H1 (cell line): ENCODE results near the gene SLC25A6. TPM values are rescaled to one million over a fixed set of nuclear protein-coding genes. Genes with fewer than 3 reads are reported as not detected.
A peak's percentile ranks its signal among the peaks of the same experiment; 100 is the strongest.

Experiments used
- CTCF ChIA-PET: fragments of 300-600 bp; sonication (Branson Sonifier 250); formaldehyde crosslinking; loops from one replicate; lab custom pipeline; 2021; ENCODE audit not compliant: partially characterized antibody; lab: Charles Lee
- POLR2A ChIA-PET: fragments of 300-600 bp; sonication (Branson Sonifier 250); formaldehyde crosslinking; loops from one replicate; lab custom pipeline; 2021; ENCODE audit warnings: inconsistent platforms; ENCODE audit not compliant: partially characterized antibody; lab: Charles Lee
- DNase-seq, 2 experiments: peaks; one replicate each; pipeline versions ENCODE4 v3.0.0 to v3.0.0-alpha.2; 2010 to 2022; ENCODE audit warnings: low spot score in 2 of 2, low read depth in 1 of 2, mixed read lengths in 1 of 2
- FAIRE-seq: peaks from 2 replicates; lab custom pipeline; 2011; peaks lifted over from hg19 to GRCh38; lab: Jason Lieb, UNC
- H2AFZ ChIP-seq: 2 replicates; pipeline ENCODE4 v1.8.1; 2012; ENCODE audit warnings: low read length, inconsistent platforms
- H2AK5ac ChIP-seq: 2 replicates; pipeline ENCODE4 v1.6.1; 2013; ENCODE audit warnings: low read depth, low read length
- H2BK120ac ChIP-seq: replicated peaks from 2 replicates; pipeline ENCODE3; 2013; ENCODE audit warnings: low read depth, low read length, inconsistent platforms
- H2BK12ac ChIP-seq: 2 replicates; pipeline ENCODE4 v1.6.1; 2013; ENCODE audit warnings: low read depth, low read length
- H2BK15ac ChIP-seq: 2 replicates; pipeline ENCODE4 v1.6.1; 2013; ENCODE audit warnings: low read length
- H2BK20ac ChIP-seq: 2 replicates; pipeline ENCODE4 v1.6.1; 2013; ENCODE audit warnings: low read length
- H2BK5ac ChIP-seq: 2 replicates; pipeline ENCODE4 v1.6.1; 2013; ENCODE audit warnings: low read depth, low read length
- H3K14ac ChIP-seq: 2 replicates; pipeline ENCODE4 v1.6.1; 2013; ENCODE audit warnings: inconsistent platforms; ENCODE audit not compliant: insufficient read length
- H3K18ac ChIP-seq: 2 replicates; pipeline ENCODE4 v1.6.1; 2013; ENCODE audit warnings: low read length; ENCODE audit errors: extremely low read depth
- H3K23ac ChIP-seq: 2 replicates; pipeline ENCODE4 v1.6.1; 2013; ENCODE audit warnings: inconsistent platforms; ENCODE audit not compliant: insufficient read length
- H3K23me2 ChIP-seq: 2 replicates; pipeline ENCODE4 v1.6.1; 2013; ENCODE audit warnings: low read depth, low read length
- H3K27ac ChIP-seq: 2 replicates; pipeline ENCODE4 v1.6.1; 2011; ENCODE audit warnings: low read depth, low read length, inconsistent platforms
- H3K27me3 ChIP-seq, 4 experiments: replicated peaks in 1 of 4; 1 replicate in 1 of 4; 2 replicates in 3 of 4; pipeline versions ENCODE4 v1.6.1 to v1.8.1; 2011 to 2013; ENCODE audit warnings: low read length in 3 of 4, mild to moderate bottlenecking in 3 of 4, inconsistent platforms in 2 of 4, mixed read lengths in 2 of 4, moderate library complexity in 1 of 4; ENCODE audit not compliant: control insufficient read depth in 3 of 4, insufficient read depth in 3 of 4; ENCODE audit errors: extremely low read depth in 1 of 4
- H3K36me3 ChIP-seq, 4 experiments: 2 replicates each; pipeline versions ENCODE4 v1.6.1 to v1.8.1; 2011 to 2013; ENCODE audit warnings: mild to moderate bottlenecking in 4 of 4, low read length in 3 of 4, moderate library complexity in 2 of 4, control low read depth in 1 of 4, inconsistent platforms in 1 of 4; ENCODE audit not compliant: insufficient read depth in 4 of 4, control insufficient read depth in 2 of 4
- H3K4ac ChIP-seq: replicated peaks from 2 replicates; pipeline ENCODE3; 2013; ENCODE audit warnings: low read length, low read depth, mixed read lengths, inconsistent platforms; ENCODE audit not compliant: insufficient read length
- H3K4me1 ChIP-seq, 4 experiments: replicated peaks in 1 of 4; 1 replicate in 1 of 4; 2 replicates in 3 of 4; pipeline versions ENCODE4 v1.6.1 to v1.8.1; 2011 to 2013; ENCODE audit warnings: low read length in 3 of 4, inconsistent platforms in 2 of 4, mixed read lengths in 1 of 4; ENCODE audit not compliant: insufficient read depth in 4 of 4, control insufficient read depth in 3 of 4
- H3K4me2 ChIP-seq, 2 experiments: 2 replicates each; pipeline versions ENCODE4 v1.6.1 to v1.8.1; 2011 to 2013; ENCODE audit warnings: low read depth in 2 of 2, low read length in 2 of 2, control low read depth in 1 of 2, inconsistent platforms in 1 of 2, mild to moderate bottlenecking in 1 of 2; ENCODE audit not compliant: insufficient read depth in 1 of 2
- H3K4me3 ChIP-seq, 4 experiments: fragments of 200-600, 300-600 bp in 1 of 4; sonication (generic), shearing (Covaris generic), sonication (Bioruptor Twin) in 1 of 4; 2 replicates each; pipeline versions ENCODE4 v1.5.1 to v1.8.1; 2011 to 2016; ENCODE audit warnings: low read length in 4 of 4, low read depth in 3 of 4, control low read depth in 2 of 4, inconsistent platforms in 2 of 4, mild to moderate bottlenecking in 2 of 4, mixed read lengths in 1 of 4, moderate library complexity in 1 of 4; ENCODE audit not compliant: insufficient read depth in 2 of 4; ENCODE audit errors: extremely low read depth in 1 of 4
- H3K56ac ChIP-seq: replicated peaks from 2 replicates; pipeline ENCODE3; 2013; ENCODE audit warnings: low read depth, mild to moderate bottlenecking, mixed read lengths, low read length, inconsistent platforms; ENCODE audit not compliant: insufficient read length
- H3K79me1 ChIP-seq: 2 replicates; pipeline ENCODE4 v1.6.1; 2013; ENCODE audit warnings: low read depth, low read length, control low read depth
- H3K79me2 ChIP-seq, 2 experiments: 2 replicates each; pipeline versions ENCODE4 v1.6.1 to v1.8.1; 2012 to 2013; ENCODE audit warnings: low read length in 2 of 2, mild to moderate bottlenecking in 2 of 2, inconsistent platforms in 1 of 2; ENCODE audit not compliant: insufficient read depth in 2 of 2, control insufficient read depth in 1 of 2
- H3K9ac ChIP-seq, 4 experiments: replicated peaks in 1 of 4; 1 replicate in 1 of 4; 2 replicates in 3 of 4; pipeline versions ENCODE4 v1.6.1 to v1.8.1; 2011 to 2013; ENCODE audit warnings: low read depth in 3 of 4, low read length in 3 of 4, control low read depth in 2 of 4, mild to moderate bottlenecking in 2 of 4, moderate library complexity in 2 of 4, inconsistent platforms in 1 of 4; ENCODE audit errors: extremely low read depth in 1 of 4
- H3K9me3 ChIP-seq, 2 experiments: 2 replicates each; pipeline versions ENCODE4 v1.6.1 to v1.8.1; 2012 to 2013; ENCODE audit warnings: mild to moderate bottlenecking in 2 of 2, moderate library complexity in 2 of 2, control low read depth in 1 of 2, inconsistent platforms in 1 of 2, low read depth in 1 of 2, low read length in 1 of 2, mixed read lengths in 1 of 2; ENCODE audit not compliant: insufficient read depth in 2 of 2
- H4K20me1 ChIP-seq, 2 experiments: replicated peaks in 1 of 2; 2 replicates each; pipeline versions ENCODE3 to v1.8.1; 2011 to 2013; ENCODE audit warnings: inconsistent platforms in 2 of 2, low read length in 2 of 2, mild to moderate bottlenecking in 1 of 2; ENCODE audit not compliant: insufficient read depth in 2 of 2, control insufficient read depth in 1 of 2
- H4K5ac ChIP-seq: 2 replicates; pipeline ENCODE4 v1.6.1; 2013; ENCODE audit warnings: low read length, low read depth, mixed read lengths, inconsistent platforms; ENCODE audit not compliant: insufficient read length
- H4K8ac ChIP-seq: 2 replicates; pipeline ENCODE4 v1.8.0; 2013; ENCODE audit warnings: mild to moderate bottlenecking, moderate library complexity, low read length, inconsistent platforms; ENCODE audit not compliant: insufficient read depth; ENCODE audit errors: extremely low read depth
- H4K91ac ChIP-seq: replicated peaks from 2 replicates; pipeline ENCODE3; 2013; ENCODE audit warnings: low read length, mixed read lengths, inconsistent platforms; ENCODE audit not compliant: insufficient read length
- HDAC2 ChIP-seq, 2 experiments: fragments of 300-600 bp in 1 of 2; sonication (generic) in 1 of 2; IDR thresholded peaks; 2 replicates each; pipeline ENCODE4 v1.6.1; 2011 to 2012; ENCODE audit warnings: low read depth in 2 of 2, low read length in 2 of 2, mild to moderate bottlenecking in 2 of 2, moderate library complexity in 2 of 2, borderline replicate concordance in 1 of 2, inconsistent platforms in 1 of 2
- KDM1A ChIP-seq: fragments of 200-600, 300-600 bp; sonication (generic); IDR thresholded peaks from 2 replicates; pipeline ENCODE4 v1.7.1; 2016; ENCODE audit warnings: mild to moderate bottlenecking, low read length, borderline replicate concordance
- KDM5A ChIP-seq: fragments of 200-600 bp; IDR thresholded peaks from 2 replicates; pipeline ENCODE4 v1.7.1; 2012; ENCODE audit warnings: mild to moderate bottlenecking, low read length, inconsistent platforms, mixed read lengths
- TAF1 ChIP-seq: IDR thresholded peaks from 2 replicates; pipeline ENCODE4 v1.6.1; 2011; ENCODE audit warnings: mild to moderate bottlenecking, low read depth, low read length
- ZNF274 ChIP-seq: IDR thresholded peaks from 2 replicates; pipeline ENCODE4 v1.7.0; 2012; ENCODE audit warnings: low read length, borderline replicate concordance; ENCODE audit errors: extremely low read depth
- WGBS, 2 experiments: shearing (Covaris generic) in 1 of 2; methylation state at CpG; one replicate each; pipeline versions ENCODE4 v1.1.6 to v1.1.7; 2013 to 2015; ENCODE audit warnings: low lambda C conversion rate in 2 of 2, mixed read lengths in 2 of 2, inconsistent platforms in 1 of 2, low coverage in 1 of 2, missing lambda C conversion rate in 1 of 2; ENCODE audit not compliant: insufficient replicate concordance in 2 of 2, insufficient coverage in 1 of 2, insufficient read length in 1 of 2; ENCODE audit errors: extremely low coverage in 1 of 2, missing lambda C conversion rate in 1 of 2; 5-methylcytosine and 5-hydroxymethylcytosine counted together
- polyA plus RNA-seq, 7 experiments: library from polyadenylated mRNA; depleted of rRNA in 3 of 7; stranded (reverse) in 5 of 7; unstranded in 2 of 7; fragments of >200 nt in 5 of 7; fragments of 200-250 nt in 2 of 7; gene quantifications; 1 replicate in 5 of 7; 2 replicates in 1 of 7; 4 replicates in 1 of 7; pipeline versions ENCODE4 v1.2.1 to v1.2.3, GENCODE V29; 2011 to 2013; ENCODE audit warnings: missing spikeins in 2 of 7, mixed read lengths in 2 of 7
- total RNA-seq: library from RNA; stranded (reverse); fragmentation: NEBNext Ultra II Directional; extraction: Animal tissue kit (Norgen Biotek cat#: 25700); gene quantifications from 2 replicates; pipeline ENCODE4 v1.2.1, GENCODE V29; 2021

Gene SLC25A6
- total and polyA plus RNA-seq, 2 of the 8 experiments (the other 6 are each of a cell fraction or from before 2014, with no cell fraction given): 487 to 1,220 TPM

DNA sequence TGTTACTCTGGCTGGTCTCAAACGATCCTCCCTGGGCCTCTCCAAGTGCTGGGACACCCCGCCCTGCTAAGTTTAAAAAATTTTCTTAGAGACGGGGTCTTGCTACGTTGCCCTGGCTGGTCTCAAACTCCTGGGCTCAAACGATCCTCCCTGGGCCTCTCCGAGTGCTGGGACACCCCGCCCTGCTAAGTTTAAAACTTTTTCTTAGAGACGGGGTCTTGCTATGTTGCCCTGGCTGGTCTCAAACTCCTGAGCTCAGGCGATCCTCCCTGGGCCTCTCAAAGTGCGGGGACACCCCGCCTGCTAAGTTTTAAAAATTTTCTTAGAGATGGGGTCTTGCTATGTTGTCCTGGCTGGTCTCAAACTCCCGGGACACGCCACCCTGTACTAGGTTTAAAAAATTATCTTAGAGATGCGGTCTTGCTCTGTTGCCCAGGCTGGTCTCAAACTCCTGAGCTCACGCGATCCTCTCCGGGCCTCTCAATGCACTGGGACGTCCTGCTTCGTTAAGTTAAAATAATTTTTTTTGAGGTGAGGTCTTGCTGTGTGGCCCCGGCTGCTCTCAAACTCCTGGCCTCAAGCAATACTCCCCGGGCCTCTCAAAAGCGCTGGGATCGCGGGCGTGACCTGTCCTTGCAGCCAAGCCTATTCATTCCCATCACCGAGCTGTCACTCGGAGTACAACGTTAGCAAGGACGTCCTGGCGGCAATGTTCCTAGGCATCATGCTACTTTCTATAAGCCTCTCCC lies 1.1 kb downstream of the SLC25A6 start:
- WGBS, 2 experiments: 62% methylated on average over 30 of the region's 30 CpGs; no CpG with 5 or more reads in 1 of the 2 experiments
- Histone ChIP-seq H3K4me3 (peak overlapping the region; percentile 94 to 100 (median 98)), H2BK12ac (no peak overlapping the region), H3K23me2 (peaks cover 10% of the 10 kb centered on the region; the same call in 1 of the 2 replicates), H3K79me2 (peaks cover 23 to 73% of the 10 kb centered on the region in 2 experiments), H3K9ac (peak overlapping the region; percentile 77 to 99 (median 99)), H2AK5ac (no peak overlapping the region), H3K4me2 (peak overlapping the region; percentile 86 to 88), H3K4me1 (peaks cover 0 to 5% (median 2%) of the 10 kb centered on the region in 4 experiments; a peak in 4 of 7 replicates), H3K36me3 (peaks cover 46 to 55% (median 51%) of the 10 kb centered on the region in 4 experiments), H3K4ac (no peak overlapping the region), H2BK15ac (no peak overlapping the region), H3K23ac (no peak overlapping the region), H3K14ac (no peak overlapping the region), H2BK120ac (no peak overlapping the region), H3K56ac (peak overlapping the region; percentile 95), H2BK20ac (no peak overlapping the region), H3K18ac (no peak overlapping the region), H4K20me1 (peaks cover 31 to 55% of the 10 kb centered on the region in 2 experiments), H4K8ac (no peak overlapping the region), H2AFZ (no peak overlapping the region), H3K27ac (peak overlapping the region; percentile 99; the same call in 1 of the 2 replicates), H2BK5ac (0 out of 2 replicates have a peak overlapping the region, but pooled peaks have one; percentile 48), H3K9me3 (no peaks in the 10 kb centered on the region), H3K27me3 (no peaks in the 10 kb centered on the region), H3K79me1 (peaks cover 7% of the 10 kb centered on the region), H4K5ac (no peak overlapping the region), H4K91ac (peak overlapping the region; percentile 12)
- POLR2A ChIA-PET: no interaction called here
- TF ChIP-seq KDM1A (peak; percentile 48; the same call in 1 of the 2 replicates), KDM5A (no peak), TAF1 (no peak), ZNF274 (no peak), HDAC2 (IDR thresholded peaks at IDR 0.05; ENCODE audit: borderline replicate concordance in 1 of 2, low read depth in 2 of 2, low read length in 2 of 2) (0 out of 4 replicates have a peak, but pooled peaks of 1 of the 2 experiments have one; percentile 13)
- FAIRE-seq (no peak), DNase-seq (no peak)
- CTCF ChIA-PET: no interaction called here
